Brain microvascular endothelial cell (primary cell): Measurements from ENCODE around the gene CEACAM21.

Experiments used
- DNase-seq: peaks from one replicate; pipeline ENCODE4 v3.0.0-alpha.2; 2020
- H3K27ac ChIP-seq: fragments of 250-450 bp; sonication (Bioruptor Pico); 2 replicates; pipeline ENCODE4 v1.5.1; 2020; ENCODE audit warnings: mild to moderate bottlenecking, moderate library complexity
- H3K27me3 ChIP-seq: fragments of 250-450 bp; sonication (Bioruptor Pico); replicated peaks from 2 replicates; pipeline ENCODE4 v1.5.1; 2020; ENCODE audit warnings: mild to moderate bottlenecking
- H3K36me3 ChIP-seq: fragments of 250-450 bp; sonication (Bioruptor Pico); replicated peaks from 2 replicates; pipeline ENCODE4 v1.5.1; 2020; ENCODE audit warnings: mild to moderate bottlenecking
- H3K4me3 ChIP-seq: 2 replicates; pipeline ENCODE4 v1.5.1; 2011; ENCODE audit warnings: low read depth, mild to moderate bottlenecking, control low read depth, low read length, moderate library complexity
- in situ Hi-C: cut with HindIII; loops from 2 replicates; pipeline ENCODE4 v1.10.0; 2017; ENCODE audit warnings: low sequenced_read_pairs, low pct_ligation_motif_present
- TF ChIP-seq, protein P1 (sequence below): IDR thresholded peaks from 2 replicates; pipeline ENCODE4 v1.5.1; 2011; ENCODE audit warnings: low read depth, mild to moderate bottlenecking, moderate library complexity, low read length, control low read depth, inconsistent platforms; ENCODE audit errors: missing control alignments

The CEACAM21 gene

DNA sequence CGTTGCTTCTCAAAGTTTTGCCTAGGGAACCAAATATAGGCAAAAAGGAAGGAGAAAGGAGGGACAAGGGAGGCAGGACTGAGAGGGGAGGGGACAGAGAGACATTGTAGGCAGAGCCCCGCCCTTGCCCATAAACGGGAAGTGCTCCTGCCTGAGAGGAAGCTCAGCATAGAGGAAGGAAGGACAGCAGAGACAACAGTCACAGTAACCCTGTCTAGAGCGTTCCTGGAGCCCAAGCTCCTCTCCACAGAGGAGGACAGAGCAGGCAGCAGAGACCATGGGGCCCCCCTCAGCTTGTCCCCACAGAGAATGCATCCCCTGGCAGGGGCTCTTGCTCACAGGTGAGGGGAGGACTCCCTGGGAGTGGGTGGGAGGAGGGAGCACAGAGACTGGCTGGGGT lies at the start of gene CEACAM21:
Gene CEACAM21 (plus strand): TSS at position 169 of the 400 bp plus-strand sequence. CDS start 109 bp downstream, at position 278.
- H3K27me3 ChIP-seq, result no peaks in the 10 kb centered on the region
- no peak within 1 kb of the TSS for H3K27ac ChIP-seq
- no peak for DNase-seq
- H3K36me3 ChIP-seq, result no peaks in the 10 kb centered on the region
- H3K4me3 ChIP-seq, result no peak within 1 kb of the TSS
- TF ChIP-seq, protein P1, sequence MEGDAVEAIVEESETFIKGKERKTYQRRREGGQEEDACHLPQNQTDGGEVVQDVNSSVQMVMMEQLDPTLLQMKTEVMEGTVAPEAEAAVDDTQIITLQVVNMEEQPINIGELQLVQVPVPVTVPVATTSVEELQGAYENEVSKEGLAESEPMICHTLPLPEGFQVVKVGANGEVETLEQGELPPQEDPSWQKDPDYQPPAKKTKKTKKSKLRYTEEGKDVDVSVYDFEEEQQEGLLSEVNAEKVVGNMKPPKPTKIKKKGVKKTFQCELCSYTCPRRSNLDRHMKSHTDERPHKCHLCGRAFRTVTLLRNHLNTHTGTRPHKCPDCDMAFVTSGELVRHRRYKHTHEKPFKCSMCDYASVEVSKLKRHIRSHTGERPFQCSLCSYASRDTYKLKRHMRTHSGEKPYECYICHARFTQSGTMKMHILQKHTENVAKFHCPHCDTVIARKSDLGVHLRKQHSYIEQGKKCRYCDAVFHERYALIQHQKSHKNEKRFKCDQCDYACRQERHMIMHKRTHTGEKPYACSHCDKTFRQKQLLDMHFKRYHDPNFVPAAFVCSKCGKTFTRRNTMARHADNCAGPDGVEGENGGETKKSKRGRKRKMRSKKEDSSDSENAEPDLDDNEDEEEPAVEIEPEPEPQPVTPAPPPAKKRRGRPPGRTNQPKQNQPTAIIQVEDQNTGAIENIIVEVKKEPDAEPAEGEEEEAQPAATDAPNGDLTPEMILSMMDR, result no peak
- in situ Hi-C loops, result no loop called here

DNA sequence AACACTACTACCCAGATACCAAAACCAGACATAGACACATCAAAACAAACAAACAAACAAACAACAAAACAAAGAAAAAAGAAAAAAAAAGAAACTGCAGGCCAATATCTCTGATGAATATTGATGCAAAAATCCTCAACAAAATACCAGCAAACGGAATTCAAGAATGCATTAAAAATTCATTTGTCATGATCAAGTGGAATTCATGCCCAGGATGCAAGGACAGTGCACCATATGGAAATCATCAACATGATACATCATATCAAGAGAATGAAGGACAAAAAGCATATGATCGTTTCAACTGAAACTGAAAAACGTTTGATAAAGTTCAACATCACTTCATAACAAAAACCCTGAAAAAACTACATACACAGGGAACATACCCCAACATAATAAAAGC lies 48.9 kb upstream of the CEACAM21 start:
- Histone ChIP-seq H3K27me3 (peaks cover 14% of the 10 kb centered on the region), H3K4me3 (no peak overlapping the region), H3K36me3 (no peaks in the 10 kb centered on the region), H3K27ac (no peak overlapping the region)
- TF ChIP-seq, protein P1, result no peak
- no peak for DNase-seq
- in situ Hi-C loops, result no loop called here

DNA sequence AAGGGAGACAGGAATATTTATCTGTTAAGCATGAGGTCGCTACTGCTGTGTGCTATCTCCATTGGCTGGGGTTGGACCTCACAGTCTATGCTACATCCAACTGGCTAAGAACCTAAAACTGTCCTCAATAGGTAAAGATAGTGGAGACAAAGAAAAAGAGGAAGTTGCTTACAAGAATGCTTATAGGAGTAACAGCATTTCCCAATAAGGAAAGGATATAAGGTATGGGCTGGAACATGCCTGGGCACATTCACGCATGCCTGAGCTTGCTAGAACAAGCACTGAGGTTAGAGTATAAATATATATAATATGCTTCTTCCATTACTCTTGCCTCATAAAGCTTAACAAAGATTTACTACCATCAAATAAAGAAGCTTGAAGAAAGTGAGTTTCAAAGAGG lies 47.9 kb upstream of the CEACAM21 start:
- in situ Hi-C loops, result no loop called here
- Histone ChIP-seq H3K36me3 (no peaks in the 10 kb centered on the region), H3K4me3 (no peak overlapping the region), H3K27ac (no peak overlapping the region), H3K27me3 (peaks cover 4% of the 10 kb centered on the region)
- DNase-seq, result no peak
- TF ChIP-seq, protein P1, result no peak

DNA sequence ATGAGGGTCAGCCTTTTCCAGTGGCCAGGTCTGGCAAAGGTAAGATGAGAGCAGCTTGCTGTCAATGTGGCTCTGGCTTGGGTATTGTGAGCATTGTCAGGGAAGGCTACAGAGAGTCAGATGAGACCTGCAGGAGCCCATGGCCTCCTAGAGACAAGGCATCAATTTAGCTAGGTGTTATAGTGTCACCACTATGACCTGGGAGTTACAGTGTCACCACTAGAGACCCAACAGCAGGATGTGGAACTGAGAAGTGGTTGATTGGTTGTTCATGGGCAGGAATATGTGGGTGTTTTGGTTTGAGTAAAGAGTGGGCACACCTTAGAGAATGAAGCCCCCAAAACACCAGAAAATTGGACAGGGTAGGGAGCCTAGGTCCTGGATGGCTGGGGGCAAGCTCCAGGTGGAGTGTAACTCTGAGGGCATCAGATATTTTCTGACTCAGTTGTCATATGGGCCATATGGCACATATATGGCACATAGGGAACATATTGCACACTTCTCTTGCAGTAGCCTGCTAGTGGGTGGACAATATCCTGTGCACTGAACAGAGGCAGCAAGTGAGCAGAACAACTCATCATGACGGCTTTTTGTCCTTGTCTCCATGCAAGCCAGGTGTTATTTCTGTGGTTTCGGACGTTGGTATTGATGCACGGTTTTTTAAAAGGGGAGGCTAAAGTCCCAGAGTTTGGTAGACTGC lies 46.3 kb upstream of the CEACAM21 start:
- H3K27ac ChIP-seq, result no peak overlapping the region
- no peak for DNase-seq
- no peaks in the 10 kb centered on the region for H3K27me3 ChIP-seq
- TF ChIP-seq, protein P1, result no peak
- no peak overlapping the region for H3K4me3 ChIP-seq
- in situ Hi-C loops, result no loop called here
- no peaks in the 10 kb centered on the region for H3K36me3 ChIP-seq

DNA sequence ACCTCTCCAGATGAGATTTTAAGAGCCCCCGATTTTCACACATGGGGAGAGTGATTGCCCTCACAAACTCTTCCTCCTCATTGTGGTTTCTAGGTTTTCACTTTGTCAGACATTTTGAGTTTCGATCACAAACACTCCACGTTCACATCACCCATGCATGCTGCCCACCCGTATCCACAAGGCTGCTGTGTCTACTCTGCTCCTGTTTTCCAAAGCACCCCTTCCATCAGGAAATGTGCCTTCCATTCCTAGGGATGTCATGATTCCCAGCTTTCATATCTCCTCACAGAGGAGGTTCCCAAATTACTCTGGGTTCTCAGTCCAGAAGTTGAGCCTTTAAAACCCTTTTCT lies 45.8 kb upstream of the CEACAM21 start:
- no peak for DNase-seq
- TF ChIP-seq, protein P1, result no peak
- H3K4me3 ChIP-seq, result no peak overlapping the region
- no peak overlapping the region for H3K27ac ChIP-seq
- in situ Hi-C loops, result no loop called here
- H3K27me3 ChIP-seq, result no peaks in the 10 kb centered on the region
- no peaks in the 10 kb centered on the region for H3K36me3 ChIP-seq

DNA sequence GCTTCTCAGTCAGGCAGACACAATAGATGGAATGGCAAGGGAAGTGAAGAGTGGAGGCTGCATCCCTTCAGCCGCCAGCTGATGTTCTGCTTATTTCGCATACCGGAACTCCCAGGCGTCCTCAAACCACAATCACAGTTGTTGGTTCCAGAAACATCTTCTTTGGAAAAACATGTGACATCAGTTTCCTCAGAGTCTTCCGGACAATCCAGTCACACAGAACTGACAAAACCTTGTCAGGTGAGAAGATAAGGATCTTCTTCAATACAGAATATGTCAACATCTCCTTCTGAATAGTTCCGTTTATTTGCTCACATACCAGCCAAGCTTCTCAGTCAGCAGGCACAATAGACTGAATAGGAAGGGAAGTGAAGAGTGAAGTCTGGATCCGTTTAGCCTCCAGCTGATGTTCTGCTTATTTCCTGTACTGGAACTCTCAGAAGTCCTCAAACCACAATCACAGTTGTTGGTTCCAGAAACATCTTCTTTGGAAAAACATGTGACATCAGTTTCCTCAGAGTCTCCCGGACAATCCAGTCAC lies 45.1 kb upstream of the CEACAM21 start:
- no peaks in the 10 kb centered on the region for H3K27me3 ChIP-seq
- no peaks in the 10 kb centered on the region for H3K36me3 ChIP-seq
- no peak for DNase-seq
- in situ Hi-C loops, result no loop called here
- TF ChIP-seq, protein P1, result no peak
- no peak overlapping the region for H3K4me3 ChIP-seq
- no peak overlapping the region for H3K27ac ChIP-seq
